ENCODE measurements around the gene LCE6A. TPM values are rescaled to one million over a fixed set of nuclear protein-coding genes. Genes with fewer than 3 reads are reported as not detected.

The LCE6A gene
- total RNA-seq, 3 donors from 2014 or later (not counting 1 experiment from before 2014, with no cell fraction given) = not detected

- Mint-ChIP-seq H3K4me3 (no peak overlapping the region), H3K27me3 (ENCODE audit: low read depth in 2 of 2) (peaks cover 8 to 13% of the 10 kb centered on the region in 2 donors), H3K4me1 (no peaks in the 10 kb centered on the region), H3K9me3 (no peaks in the 10 kb centered on the region), H3K36me3 (no peaks in the 10 kb centered on the region), H3K27ac (no peak overlapping the region)
- no peaks in the 10 kb centered on the region for H3K9me3 ChIP-seq (ENCODE audit: control insufficient read depth, insufficient read depth, low read length)
- TF ChIP-seq CTCF (IDR thresholded peaks at IDR 0.05) = no peak
- intact Hi-C loops (cut with micrococcal nuclease) = no loop called here
- no peak overlapping the region for H3K27ac ChIP-seq (ENCODE audit: low read length)
- no peak for ATAC-seq
- no peak for DNase-seq
- H3K36me3 ChIP-seq (ENCODE audit: control insufficient read depth, insufficient read depth, low read length) = no peaks in the 10 kb centered on the region
- WGBS (ENCODE audit: insufficient coverage) = 79% methylated on average over 4 of the region's 4 CpGs
- H3K4me1 ChIP-seq (ENCODE audit: control insufficient read depth, insufficient read depth, low read length) = no peaks in the 10 kb centered on the region
- H3K4me3 ChIP-seq (ENCODE audit: low read length) = no peak overlapping the region
- H3K27me3 ChIP-seq (ENCODE audit: control insufficient read depth, insufficient read depth, low read length) = no peaks in the 10 kb centered on the region
These were observed 18.7 kb downstream of the LCE6A start for GRCh38 chr1:152861374-152861773.

GRCh38 chr1:152864443-152864842 lies 21.8 kb downstream of the LCE6A start:
- Mint-ChIP-seq H3K4me1 (no peaks in the 10 kb centered on the region), H3K4me3 (no peak overlapping the region), H3K27me3 (ENCODE audit: low read depth in 2 of 2) (peaks cover 0 to 5% of the 10 kb centered on the region in 2 donors), H3K9me3 (no peaks in the 10 kb centered on the region), H3K36me3 (no peaks in the 10 kb centered on the region), H3K27ac (no peak overlapping the region)
- Histone ChIP-seq H3K27me3 (ENCODE audit: control insufficient read depth, insufficient read depth, low read length) (no peaks in the 10 kb centered on the region), H3K4me1 (ENCODE audit: control insufficient read depth, insufficient read depth, low read length) (no peaks in the 10 kb centered on the region), H3K4me3 (ENCODE audit: low read length) (no peak overlapping the region), H3K9me3 (ENCODE audit: control insufficient read depth, insufficient read depth, low read length) (no peaks in the 10 kb centered on the region), H3K27ac (ENCODE audit: low read length) (no peak overlapping the region), H3K36me3 (ENCODE audit: control insufficient read depth, insufficient read depth, low read length) (no peaks in the 10 kb centered on the region)
- no peak for TF ChIP-seq CTCF (IDR thresholded peaks at IDR 0.05)
- intact Hi-C loops (cut with micrococcal nuclease) = no loop called here
- ATAC-seq = no peak
- no peak for DNase-seq

- TF ChIP-seq CTCF (IDR thresholded peaks at IDR 0.05) = no peak
- H3K4me1 ChIP-seq (ENCODE audit: control insufficient read depth, insufficient read depth, low read length) = no peaks in the 10 kb centered on the region
- H3K36me3 ChIP-seq (ENCODE audit: control insufficient read depth, insufficient read depth, low read length) = no peaks in the 10 kb centered on the region
- peaks cover 0 to 3% of the 10 kb centered on the region in 2 donors for H3K27me3 Mint-ChIP-seq (ENCODE audit: low read depth in 2 of 2)
- no peaks in the 10 kb centered on the region for H3K4me1 Mint-ChIP-seq
- DNase-seq (no peak), ATAC-seq (no peak)
- H3K27me3 ChIP-seq (ENCODE audit: control insufficient read depth, insufficient read depth, low read length) = no peaks in the 10 kb centered on the region
- 71% methylated on average over 2 of the region's 2 CpGs for WGBS (ENCODE audit: insufficient coverage)
- no peak overlapping the region for H3K27ac ChIP-seq (ENCODE audit: low read length)
- no peak overlapping the region for H3K4me3 ChIP-seq (ENCODE audit: low read length)
- H3K9me3 Mint-ChIP-seq = no peaks in the 10 kb centered on the region
- H3K36me3 Mint-ChIP-seq = no peaks in the 10 kb centered on the region
- H3K9me3 ChIP-seq (ENCODE audit: control insufficient read depth, insufficient read depth, low read length) = no peaks in the 10 kb centered on the region
- H3K4me3 Mint-ChIP-seq = no peak overlapping the region
- no peak overlapping the region for H3K27ac Mint-ChIP-seq
- intact Hi-C loops (cut with micrococcal nuclease) = no loop called here
These were observed 23.7 kb downstream of the LCE6A start for GRCh38 chr1:152866321-152866720.

GRCh38 chr1:152869808-152870419 lies 27.3 kb downstream of the LCE6A start:
- Histone ChIP-seq H3K27me3 (ENCODE audit: control insufficient read depth, insufficient read depth, low read length) (no peaks in the 10 kb centered on the region), H3K4me1 (ENCODE audit: control insufficient read depth, insufficient read depth, low read length) (no peaks in the 10 kb centered on the region), H3K27ac (ENCODE audit: low read length) (no peak overlapping the region), H3K36me3 (ENCODE audit: control insufficient read depth, insufficient read depth, low read length) (no peaks in the 10 kb centered on the region), H3K4me3 (ENCODE audit: low read length) (no peak overlapping the region), H3K9me3 (ENCODE audit: control insufficient read depth, insufficient read depth, low read length) (no peaks in the 10 kb centered on the region)
- Mint-ChIP-seq H3K4me1 (no peaks in the 10 kb centered on the region), H3K36me3 (no peaks in the 10 kb centered on the region), H3K27me3 (ENCODE audit: low read depth in 2 of 2) (peaks cover 5 to 10% of the 10 kb centered on the region in 2 donors), H3K9me3 (no peaks in the 10 kb centered on the region), H3K27ac (no peak overlapping the region), H3K4me3 (no peak overlapping the region)
- intact Hi-C loops (cut with micrococcal nuclease) = no loop called here
- WGBS (ENCODE audit: insufficient coverage) = 45% methylated on average over 8 of the region's 9 CpGs
- ATAC-seq (peak in 2 of 3 donors; percentile 73 to 92), DNase-seq (peak in 1 of 2 donors; percentile 73)
- peak; percentile 66 for TF ChIP-seq CTCF (IDR thresholded peaks at IDR 0.05)
